Activated CD4-positive, alpha-beta T cell treated with anti-CD3 and anti-CD28 coated beads for 1 hour (primary cell): ENCODE data around the gene ASB13.
"Not testable (repeated sequence)": the region's sequence is repeated elsewhere in the genome, so short reads cannot be mapped to it uniquely, and the experiment has no call there.

Source experiments
- DNase-seq: peaks from one replicate; pipeline ENCODE4 v3.0.0-alpha.2; 2020

ASB13 gene

GRCh38 chr10:5603848-5604170 lies 62.6 kb downstream of the ASB13 start:
- no peak for DNase-seq

DNA sequence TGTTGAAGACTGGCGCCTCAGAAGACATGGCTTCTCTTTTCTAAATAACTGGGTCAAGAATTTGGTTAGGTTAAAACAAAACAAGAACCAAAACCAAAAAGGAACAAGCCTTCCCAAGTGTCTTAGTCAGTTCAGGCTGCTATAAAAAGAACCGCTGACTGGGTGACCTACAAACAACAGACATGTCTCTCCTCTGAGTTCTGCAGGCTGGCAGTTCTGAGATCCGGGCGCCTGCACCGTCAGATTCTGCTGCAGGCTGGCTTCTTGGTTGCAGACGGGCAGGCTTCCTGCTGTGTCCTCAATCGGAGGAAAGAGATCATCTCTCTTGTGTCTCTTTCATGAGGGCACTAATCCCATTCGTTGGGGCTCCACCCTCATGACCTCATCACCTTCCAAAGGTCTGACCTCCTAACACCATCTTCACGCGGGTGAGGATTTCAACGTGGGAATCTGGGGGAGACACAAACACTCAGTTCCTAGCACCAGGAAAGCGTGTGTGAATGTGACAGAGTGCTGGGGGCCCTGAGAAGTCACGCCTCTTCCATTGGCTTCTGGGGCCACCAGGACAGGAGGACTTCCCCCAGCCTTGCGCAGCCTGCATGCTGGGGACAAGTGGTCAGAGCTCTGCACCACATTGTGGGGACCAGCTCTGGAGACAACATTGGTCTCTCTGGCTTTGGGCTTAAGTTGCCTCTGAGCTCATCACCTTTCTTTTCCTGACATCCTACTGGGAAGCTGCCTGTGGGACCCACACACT lies 63.1 kb downstream of the ASB13 start:
- DNase-seq, result no peak

DNA sequence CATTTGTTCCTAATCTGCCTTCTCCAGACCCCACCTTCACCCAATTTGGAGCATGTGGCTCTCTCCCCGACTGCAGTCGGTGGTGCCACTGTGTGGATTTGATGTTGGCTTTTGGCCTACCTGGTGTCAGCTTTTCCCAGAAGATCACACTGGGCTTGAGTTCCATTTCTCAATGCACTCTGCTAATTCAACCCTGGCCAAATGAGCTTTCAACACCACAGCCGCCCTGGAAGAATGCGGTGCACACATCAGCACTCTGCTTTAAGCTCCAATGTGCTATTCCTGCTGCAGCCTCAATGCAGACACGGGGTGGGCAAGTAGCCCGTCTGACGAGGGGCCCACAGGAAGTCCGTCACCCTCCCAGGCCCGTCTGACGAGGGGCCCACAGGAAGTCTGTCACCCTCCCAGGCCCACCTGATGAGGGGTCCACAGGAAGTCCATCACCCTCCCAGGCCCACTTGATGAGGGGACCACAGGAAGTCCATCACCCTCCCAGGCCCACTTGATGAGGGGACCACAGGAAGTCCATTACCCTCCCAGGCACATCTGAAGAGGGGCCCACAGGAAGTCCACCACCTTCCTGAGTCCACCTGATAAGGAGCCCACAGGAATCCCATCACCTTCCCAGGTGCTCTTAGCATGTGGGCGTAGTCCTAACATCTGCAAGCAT lies 64.4 kb downstream of the ASB13 start:
- no peak for DNase-seq

DNA sequence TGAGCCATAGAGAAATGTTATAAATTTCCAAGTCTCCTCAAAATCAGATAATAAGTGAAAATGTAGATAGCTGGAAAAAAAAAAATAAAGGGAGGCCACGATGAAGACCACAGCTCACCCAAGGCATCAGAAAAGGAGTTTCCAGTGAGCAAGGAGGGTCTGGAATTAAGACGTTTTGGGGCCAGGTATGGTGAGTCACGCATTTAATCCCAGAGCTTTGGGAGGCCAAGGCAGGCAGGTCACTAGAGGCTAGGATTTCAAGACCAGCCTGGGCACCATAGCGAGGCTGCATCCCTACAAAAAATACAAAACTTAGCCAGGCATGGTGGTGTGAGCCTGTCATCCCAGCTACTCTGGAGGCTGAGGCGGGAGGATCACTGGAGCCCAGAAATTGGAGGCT lies 65.5 kb downstream of the ASB13 start:
- DNase-seq, result no peak

DNA sequence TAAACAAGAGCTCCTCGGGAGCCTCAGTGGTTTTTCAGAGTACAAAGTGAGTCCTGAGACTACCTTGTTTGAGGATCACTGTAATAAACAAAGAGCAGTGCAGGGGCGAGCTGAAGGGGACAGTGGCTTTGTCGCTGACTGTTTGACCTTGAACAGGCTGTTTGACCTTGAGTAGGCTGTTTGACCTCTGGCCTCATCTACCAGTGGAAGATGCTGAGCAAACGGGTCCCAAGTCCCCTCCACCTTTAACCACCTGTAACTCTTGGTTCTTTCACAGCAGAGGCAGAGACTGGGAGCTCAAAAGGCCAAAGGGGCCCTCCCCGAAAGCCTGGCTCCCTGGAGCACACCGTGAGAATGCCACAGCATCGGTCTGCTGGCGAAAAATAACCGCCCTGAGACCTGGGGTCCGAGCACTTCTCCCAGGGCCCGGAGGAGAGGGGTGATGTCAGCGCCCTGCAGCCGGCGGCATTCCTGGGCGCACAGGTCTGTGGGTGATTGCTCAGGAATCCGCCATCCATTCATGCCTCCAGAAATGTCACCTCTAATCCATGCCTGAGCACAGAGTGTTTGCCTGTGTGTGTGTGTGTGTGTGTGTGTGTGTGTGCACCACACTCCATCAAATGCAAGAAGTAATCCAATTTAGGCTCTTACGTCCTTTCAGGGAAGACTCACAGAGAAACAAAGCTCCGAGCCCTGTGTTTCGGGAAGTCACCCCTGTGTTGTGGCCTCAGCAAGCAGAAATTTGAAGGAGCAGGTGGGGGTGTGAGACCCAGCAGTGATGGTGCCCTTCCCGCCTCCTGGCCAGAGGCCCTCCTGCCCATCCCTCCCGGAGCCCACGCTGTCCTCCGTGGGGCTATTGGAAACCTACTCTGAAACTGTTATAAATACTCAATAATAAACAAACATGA lies 66.5 kb downstream of the ASB13 start:
- no peak for DNase-seq

GRCh38 chr10:5598085-5598690 lies 68.2 kb downstream of the ASB13 start:
- no peak for DNase-seq

- DNase-seq, result no peak
These were observed 69.6 kb downstream of the ASB13 start for GRCh38 chr10:5596611-5597341.

- no peak for DNase-seq
These were observed 70.4 kb downstream of the ASB13 start for GRCh38 chr10:5595994-5596471.

- no peak for DNase-seq
These were observed 70.8 kb downstream of the ASB13 start for GRCh38 chr10:5595591-5595990.

DNA sequence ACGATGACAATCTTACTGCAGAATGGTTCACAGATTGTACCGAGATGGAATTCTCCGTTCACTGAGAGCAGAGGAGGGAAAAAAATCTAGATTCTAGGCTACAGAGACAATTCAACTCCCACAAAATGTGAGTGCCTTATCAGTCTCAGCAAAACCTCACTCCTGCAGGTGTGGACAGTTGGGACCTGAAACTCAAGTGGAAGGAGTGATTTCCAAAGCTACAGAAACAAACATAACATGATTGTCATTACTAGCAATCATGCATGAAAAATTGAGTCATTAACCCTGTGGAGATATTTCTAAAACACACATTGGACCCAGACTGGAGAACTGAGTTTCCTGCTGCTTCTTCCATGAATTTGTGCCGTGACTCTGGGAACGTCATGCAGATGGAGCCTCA lies 71.3 kb downstream of the ASB13 start:
- no peak for DNase-seq

GRCh38 chr10:5594271-5595049 lies 71.9 kb downstream of the ASB13 start:
- no peak for DNase-seq

DNA sequence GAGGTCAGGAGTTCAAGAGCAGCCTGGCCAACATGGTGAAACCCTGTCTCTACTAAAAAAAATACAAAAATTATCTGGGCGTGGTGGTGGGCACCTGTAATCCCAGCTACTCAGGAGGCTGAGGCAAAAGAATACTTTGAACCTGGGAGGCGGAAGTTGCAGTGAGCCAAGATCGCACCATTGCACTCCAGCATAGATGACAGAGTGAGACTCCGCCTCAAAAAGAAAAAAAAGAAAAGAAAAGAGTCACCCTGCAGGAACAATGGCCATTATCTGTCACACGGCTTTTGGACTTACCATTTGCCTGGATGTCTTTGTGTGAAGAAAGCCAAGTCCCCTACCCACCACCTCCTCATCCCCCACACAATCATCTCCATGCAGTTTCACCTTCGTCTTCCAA lies 73.0 kb downstream of the ASB13 start:
- DNase-seq, result not testable (repeated sequence)

- no peak for DNase-seq
These were observed 74.3 kb downstream of the ASB13 start for GRCh38 chr10:5592070-5592469.

DNA sequence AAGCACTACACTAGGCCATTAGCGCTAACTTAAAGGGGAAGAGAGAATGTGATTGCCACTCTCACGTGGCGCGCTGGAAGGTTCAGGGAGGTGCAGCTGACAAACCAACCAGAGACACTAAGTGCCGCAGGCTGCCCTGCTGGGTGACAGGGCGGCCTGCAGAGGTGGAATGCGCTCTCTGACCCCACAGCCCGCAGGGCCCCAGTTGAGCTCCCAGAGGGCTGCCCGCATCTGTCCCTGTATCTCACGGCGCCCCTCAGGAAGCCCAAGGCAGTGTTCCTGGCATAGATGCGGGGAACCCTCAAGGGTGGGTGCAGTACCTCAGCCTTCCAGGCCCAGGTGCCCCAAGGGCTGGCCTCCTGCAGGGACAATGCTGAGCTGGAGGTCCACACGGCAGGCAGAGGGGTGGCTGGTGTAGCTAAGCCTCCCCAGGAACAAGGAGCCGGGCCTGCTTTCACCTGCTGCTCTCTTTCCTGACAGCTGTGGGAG lies 75.0 kb downstream of the ASB13 start:
- DNase-seq, result no peak

DNA sequence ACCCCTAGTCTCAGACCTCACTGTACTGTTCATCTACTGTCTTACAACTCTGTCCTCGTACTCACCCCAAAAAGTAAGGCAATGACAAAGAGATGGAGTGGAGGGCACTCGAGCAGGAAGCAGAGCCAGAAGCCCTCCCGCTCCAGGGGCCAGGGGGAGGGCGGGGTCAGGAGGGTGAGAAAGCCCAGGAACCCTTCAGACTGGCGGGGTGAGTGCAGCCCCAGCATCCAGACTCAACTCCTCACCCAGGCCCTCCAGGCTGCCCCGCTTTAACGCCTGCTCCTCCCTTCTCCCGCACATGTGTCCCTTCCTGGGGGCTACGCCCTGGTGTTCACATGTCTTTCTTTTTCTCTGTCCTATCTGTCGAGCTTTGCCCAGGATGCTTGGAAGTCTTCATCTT lies 75.6 kb downstream of the ASB13 start:
- DNase-seq, result no peak

DNA sequence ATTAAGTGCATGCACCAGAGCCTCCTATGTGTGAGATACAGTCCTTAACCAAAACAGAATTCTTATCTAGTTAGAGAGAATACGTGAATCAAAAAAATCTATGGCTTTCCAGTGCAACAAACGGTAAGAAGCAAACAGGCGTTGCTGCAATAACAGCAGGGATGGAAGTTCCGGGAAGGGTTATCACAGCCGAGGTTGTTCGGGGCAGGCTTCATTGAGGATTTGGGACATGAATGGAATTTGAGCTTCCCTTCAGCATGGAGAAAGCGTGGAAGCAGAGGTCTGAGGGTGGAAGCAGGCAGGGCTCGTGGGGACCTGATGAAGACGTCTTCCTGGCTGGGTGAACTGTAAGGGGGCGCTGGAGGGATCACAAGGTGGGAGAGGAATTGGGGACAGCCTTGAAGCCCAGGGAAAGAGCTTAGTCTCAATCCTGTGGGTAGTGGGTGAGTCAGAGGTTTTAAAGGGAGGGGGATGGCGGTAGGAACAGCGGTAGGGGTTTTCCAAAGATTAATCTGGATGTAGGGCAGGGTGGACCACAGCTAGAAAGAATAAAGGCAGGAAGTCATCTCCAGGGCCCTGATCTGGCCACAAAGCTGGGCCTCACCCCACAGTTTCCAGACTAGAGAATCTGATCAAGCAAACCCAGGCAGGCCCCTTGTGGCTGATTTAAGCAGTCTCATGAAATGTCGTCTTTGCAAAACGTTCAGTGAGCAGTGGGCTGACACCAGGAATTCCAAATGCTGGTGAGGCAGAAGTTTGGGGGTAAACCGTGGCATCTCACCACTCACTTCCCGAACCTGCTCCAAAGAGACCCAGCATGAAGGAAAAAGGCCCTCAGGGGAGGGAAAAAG lies 76.5 kb downstream of the ASB13 start:
- no peak for DNase-seq

DNA sequence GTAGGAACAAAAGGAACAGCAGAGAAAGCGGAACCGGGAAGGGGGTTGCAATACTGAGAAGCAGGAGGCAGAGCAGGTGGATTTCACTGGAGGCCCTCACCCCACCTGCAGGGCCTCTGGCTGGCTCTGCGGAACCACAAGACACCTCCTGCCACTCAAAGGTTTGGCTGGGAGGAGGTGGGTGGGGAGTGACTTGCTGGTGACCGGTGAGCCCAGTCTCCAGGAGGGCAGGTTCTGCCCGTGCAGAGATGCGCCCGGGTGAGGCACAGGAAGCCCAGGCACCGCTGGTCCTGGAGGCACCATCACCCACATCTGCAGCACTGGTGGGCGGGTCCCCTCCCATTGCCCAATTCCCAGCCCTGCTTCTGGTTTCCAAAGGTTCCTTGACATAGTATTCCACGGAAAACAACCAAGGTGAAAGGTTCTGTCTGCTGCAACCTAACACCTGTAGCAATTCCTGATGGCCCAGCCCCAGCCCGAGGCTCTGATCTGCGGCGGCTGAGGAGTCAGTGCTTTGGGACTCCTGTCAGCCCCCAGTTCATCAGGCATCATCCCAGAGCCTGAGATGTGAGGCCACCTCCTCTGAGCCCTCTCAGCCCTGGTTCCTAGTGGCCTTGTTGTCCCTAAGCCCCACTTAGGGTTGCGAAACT lies 77.3 kb downstream of the ASB13 start:
- no peak for DNase-seq
